GM18861 (cell line): Measurements from ENCODE around the gene KCNMB1.

Experiments used
- ATAC-seq: cut with Tn5 transposase; IDR thresholded peaks from one replicate; pipeline ENCODE4 v1.9.1; 2021; ENCODE audit not compliant: unreplicated experiment

The KCNMB1 gene

GRCh38 chr5:170416526-170416925 lies 27.4 kb upstream of the KCNMB1 start:
- ATAC-seq = no peak

- no peak for ATAC-seq
Observed at GRCh38 chr5:170414786-170415185, 25.6 kb upstream of the KCNMB1 start.

- ATAC-seq = no peak
Observed at GRCh38 chr5:170413897-170414296, 24.7 kb upstream of the KCNMB1 start.

GRCh38 chr5:170411100-170411499 lies 21.9 kb upstream of the KCNMB1 start:
- ATAC-seq = no peak

- ATAC-seq = no peak
Observed at GRCh38 chr5:170410401-170410800, 21.2 kb upstream of the KCNMB1 start.

GRCh38 chr5:170408877-170409660 lies 19.9 kb upstream of the KCNMB1 start:
- no peak for ATAC-seq

GRCh38 chr5:170408226-170408625 lies 19.1 kb upstream of the KCNMB1 start:
- no peak for ATAC-seq

- no peak for ATAC-seq
Observed at GRCh38 chr5:170407062-170407461, 17.9 kb upstream of the KCNMB1 start.

- ATAC-seq = no peak
Observed at GRCh38 chr5:170405817-170406216, 16.6 kb upstream of the KCNMB1 start.

- ATAC-seq = no peak
Observed at GRCh38 chr5:170404398-170404797, 15.2 kb upstream of the KCNMB1 start.

- ATAC-seq = no peak
Observed at GRCh38 chr5:170403675-170404074, 14.5 kb upstream of the KCNMB1 start.

GRCh38 chr5:170402508-170402907 lies 13.3 kb upstream of the KCNMB1 start:
- ATAC-seq = no peak

GRCh38 chr5:170397059-170397458 lies 7.9 kb upstream of the KCNMB1 start:
- ATAC-seq = no peak

- no peak for ATAC-seq
Observed at GRCh38 chr5:170393958-170394357, 4.8 kb upstream of the KCNMB1 start.

GRCh38 chr5:170393235-170393634 lies 4.1 kb upstream of the KCNMB1 start:
- ATAC-seq = no peak

- ATAC-seq = no peak
Observed at GRCh38 chr5:170390472-170390871, 1.3 kb upstream of the KCNMB1 start.

GRCh38 chr5:170389550-170389892 lies 354 bp upstream of the KCNMB1 start:
- ATAC-seq = no peak

GRCh38 chr5:170387775-170388639 lies 1.2 kb downstream of the KCNMB1 start:
- no peak for ATAC-seq

GRCh38 chr5:170386743-170387395 lies 2.3 kb downstream of the KCNMB1 start:
- no peak for ATAC-seq

- no peak for ATAC-seq
Observed at GRCh38 chr5:170383227-170383626, 5.9 kb downstream of the KCNMB1 start.

GRCh38 chr5:170382790-170383189 lies 6.4 kb downstream of the KCNMB1 start:
- ATAC-seq = no peak
